Kidney capillary endothelial cell (primary cell): Measurements from ENCODE around the gene DPP10.
"Not testable (repeated sequence)": the region's sequence is repeated elsewhere in the genome, so short reads cannot be mapped to it uniquely, and the experiment has no call there.

Source experiments
- DNase-seq: peaks from one replicate; pipeline ENCODE4 v3.0.0-alpha.2; 2018; ENCODE audit warnings: low spot score

Gene DPP10

DNA sequence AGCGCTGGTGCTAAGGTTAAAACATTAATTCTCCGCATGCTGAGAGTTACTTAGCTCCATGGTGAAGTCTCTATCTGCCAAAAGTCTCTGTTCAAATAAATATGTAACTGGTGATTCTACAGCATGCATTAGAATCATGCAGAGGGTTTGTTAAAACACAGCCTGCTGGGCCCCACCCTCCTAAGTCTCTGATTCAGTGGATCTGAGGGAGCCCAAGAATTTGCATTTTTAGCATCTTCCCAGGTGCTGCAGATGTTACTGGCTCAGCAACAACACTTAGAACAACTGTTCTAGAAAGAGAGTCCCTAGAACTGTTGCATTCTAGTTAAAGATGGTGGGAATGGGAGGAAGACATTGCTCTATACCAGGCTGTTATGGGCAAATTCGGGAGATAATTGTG lies 73.4 kb downstream of the DPP10 start:
- no peak for DNase-seq

DNA sequence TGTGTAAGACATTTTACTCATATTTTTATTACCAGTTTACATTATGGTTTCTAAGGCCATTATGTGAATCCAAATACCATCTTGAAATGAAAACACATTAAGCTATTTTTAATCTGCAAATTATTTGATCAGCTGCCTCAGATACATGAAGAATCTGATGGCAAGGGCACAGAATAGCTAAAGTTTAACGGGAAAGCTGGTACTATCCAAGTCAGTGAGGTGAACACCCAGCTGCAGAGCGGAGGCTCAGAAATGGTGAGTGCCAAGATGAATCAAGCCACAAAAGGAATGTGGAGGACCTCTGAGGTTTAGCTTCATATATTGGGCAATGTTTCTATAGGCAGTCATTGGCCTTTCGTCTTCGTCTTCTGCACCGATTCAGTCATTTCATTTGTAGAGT lies 75.1 kb downstream of the DPP10 start:
- DNase-seq: no peak

DNA sequence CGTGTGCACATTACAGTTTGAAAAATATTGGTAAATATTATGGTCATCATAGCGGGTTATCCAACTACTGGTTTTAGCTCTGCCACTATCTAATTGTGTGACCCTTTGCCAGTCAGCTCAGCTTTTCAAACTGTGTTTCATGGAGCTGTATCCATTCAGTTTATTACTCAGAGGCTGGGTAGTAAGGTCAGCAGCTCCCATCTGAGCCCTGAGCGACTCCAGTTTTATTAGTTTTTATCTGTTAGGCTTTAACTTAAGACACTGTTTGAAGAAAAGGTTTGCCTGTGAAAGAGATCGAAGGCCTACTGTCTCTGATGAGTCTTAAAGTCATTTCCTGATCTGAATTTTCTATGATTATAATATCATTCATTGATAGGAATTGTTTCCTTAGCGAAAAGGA lies 76.3 kb downstream of the DPP10 start:
- no peak for DNase-seq

GRCh38 chr2:114522612-114523011 lies 80.2 kb downstream of the DPP10 start:
- not testable (repeated sequence) for DNase-seq

DNA sequence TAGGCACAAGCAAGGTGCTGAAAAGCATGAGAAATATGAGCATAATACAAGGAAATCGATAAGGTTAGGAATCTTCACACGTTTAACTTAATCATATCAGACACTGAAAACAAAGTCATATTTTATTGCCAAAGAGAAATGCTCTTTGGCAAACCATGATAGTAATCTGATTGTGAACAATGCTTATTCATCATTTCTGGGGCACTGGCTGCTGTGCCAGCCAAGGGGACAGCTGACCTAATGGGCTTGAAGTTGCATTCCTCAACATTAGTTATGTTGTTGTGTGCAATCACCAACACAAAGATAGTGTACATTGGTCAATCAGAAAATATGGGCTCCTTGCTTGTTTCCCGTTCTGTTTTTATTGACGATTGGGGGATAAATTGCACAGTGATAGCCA lies 83.5 kb downstream of the DPP10 start:
- DNase-seq: no peak

DNA sequence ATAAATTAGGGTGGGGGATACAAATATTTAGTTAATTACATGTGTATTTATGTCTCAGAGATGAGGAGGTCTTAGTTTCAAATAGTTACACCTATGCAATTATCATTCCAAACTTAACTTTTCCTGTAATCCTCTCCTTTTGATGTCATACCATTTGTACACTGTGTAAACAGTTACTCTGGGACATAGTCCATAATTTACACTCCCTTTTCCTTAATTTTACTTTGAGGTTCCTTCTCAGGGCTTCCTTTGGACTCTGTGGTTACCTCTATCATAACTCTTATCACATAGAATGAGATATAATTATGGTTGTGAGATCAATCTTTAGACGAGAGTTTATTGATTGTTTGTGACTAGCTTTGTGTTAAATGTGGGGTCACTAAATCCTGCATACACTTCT lies 84.4 kb downstream of the DPP10 start:
- DNase-seq: no peak

DNA sequence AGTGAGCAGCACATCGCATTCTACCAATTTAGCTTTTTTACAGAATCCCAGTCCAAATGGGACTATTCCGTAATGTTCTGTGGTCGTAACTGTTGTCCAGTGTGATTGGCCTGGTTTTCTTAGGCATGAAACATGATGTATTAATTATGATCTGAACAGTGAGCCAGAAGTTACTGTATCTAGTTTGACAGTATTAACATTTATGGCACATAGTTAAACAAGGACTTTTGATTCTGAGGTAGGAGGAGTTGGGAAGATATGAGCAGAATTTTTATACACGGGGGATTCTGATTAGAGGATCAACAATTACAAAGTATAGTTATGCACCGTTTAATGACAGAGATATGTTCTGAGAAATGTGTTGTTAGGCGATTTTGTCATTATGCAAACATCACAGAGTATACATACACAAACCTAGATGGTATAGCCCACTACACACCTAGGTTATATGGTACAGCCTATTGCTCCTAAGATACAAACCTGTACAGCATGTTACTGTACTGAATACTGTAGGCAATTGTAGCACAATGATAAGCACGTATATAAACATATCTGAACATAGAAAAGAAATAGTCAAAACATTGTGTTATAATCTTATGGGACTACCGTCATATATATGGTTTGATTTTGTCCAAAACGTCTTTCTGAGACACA lies 85.0 kb downstream of the DPP10 start:
- DNase-seq: no peak

DNA sequence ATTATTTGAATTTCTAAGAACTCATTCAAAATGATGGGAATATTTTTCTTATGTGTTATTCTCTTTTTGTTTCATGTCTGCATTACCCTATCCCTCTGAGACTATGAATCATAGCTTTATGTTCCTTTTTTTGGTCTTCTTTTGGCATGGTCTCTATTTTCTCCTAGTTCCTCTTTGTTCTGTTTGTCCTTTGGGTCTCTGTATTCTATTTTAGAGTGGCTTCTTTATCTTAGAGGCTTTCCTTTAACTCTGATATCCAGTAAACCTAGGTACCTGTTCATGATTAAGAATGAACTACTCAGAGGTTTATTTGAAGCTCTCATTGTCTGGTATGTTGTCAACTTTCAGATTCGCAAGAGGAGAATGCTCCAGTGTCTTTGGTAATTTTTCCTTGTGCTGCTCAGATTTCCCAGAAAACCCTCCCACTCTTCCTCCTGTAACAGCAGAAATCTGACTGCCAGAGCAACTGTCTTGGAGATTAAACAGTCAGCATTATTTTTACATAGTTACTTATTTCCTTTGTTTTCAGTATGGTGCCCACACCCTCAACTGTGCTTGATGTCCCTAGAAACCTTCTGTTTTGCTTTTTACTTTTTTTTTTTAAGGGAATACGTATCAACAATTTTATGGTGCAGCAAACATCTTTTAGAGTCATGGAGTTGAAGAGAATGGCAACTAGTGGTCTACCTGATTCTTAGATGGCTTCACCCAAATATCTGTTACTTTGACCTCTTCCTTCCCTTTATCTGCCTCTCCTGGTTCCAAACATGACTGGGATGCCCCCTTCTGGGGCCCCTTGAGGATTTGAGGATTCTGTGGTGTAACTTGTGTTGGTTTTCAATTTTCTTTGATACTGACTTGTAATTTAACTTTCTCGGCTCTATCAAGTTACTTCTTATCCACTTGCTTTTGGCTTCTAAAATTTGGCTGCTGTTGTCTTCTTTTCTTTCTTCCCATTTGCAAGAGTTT lies 92.0 kb downstream of the DPP10 start:
- DNase-seq: no peak

- no peak for DNase-seq
These were observed 95.3 kb downstream of the DPP10 start for GRCh38 chr2:114537777-114538176.

DNA sequence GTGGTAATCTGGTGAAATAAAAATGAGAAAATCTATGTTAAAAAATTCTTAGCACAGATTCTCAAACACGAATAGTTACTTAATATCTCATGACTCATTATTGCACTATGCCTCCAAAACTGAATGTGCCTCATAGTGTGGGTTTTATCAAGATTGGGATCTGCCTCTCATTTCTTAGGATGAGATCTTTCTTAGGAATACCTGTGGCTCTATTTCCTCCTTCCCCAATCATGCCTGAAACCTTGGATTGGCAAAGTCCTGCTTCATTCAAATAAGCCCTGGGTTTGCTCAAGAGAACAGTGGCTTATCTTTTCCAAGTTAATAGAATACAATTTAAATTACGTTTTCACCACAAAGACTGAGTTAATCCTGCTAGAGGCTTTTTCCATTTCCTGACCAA lies 100.3 kb downstream of the DPP10 start:
- no peak for DNase-seq

- DNase-seq: no peak
These were observed 100.9 kb downstream of the DPP10 start for GRCh38 chr2:114543236-114543766.

DNA sequence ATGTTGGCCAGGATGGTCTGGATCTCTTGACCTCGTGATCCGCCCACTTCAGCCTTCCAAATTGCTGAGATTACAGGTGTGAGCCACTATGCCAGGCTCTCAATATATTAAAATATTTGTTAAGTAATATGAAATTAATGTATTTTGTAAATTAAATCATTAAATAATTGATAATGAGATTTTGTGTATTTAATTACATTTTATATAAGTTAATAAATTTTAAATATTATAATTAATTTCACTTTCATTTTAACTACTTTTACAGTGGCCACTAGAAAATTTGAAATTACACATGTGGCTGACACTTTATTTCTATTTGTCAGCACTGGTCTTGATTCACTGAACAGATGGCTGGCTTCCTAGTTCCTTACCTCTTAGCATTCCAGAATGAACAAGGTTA lies 102.6 kb downstream of the DPP10 start:
- DNase-seq: no peak

DNA sequence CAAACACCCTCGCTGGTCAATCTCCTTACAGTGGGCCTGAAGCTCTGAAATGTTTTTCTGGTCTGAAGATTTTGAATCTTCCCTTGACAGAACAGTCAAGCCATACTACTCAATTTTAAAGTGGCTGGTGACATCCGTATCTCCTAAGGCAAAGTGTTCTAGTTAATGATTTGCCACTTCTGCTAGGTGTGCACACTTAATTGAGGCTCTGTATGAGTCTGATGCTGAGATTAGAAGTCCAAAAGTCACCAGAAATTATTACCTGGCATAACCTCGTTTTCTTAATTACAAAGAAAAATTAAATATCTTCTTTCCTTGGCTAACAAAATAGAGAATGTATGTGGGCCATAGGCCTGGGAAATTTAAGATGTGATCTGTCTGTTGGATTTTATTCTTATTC lies 104.1 kb downstream of the DPP10 start:
- no peak for DNase-seq

- no peak for DNase-seq
These were observed 105.7 kb downstream of the DPP10 start for GRCh38 chr2:114548151-114548550.

- no peak for DNase-seq
These were observed 107.9 kb downstream of the DPP10 start for GRCh38 chr2:114550364-114550763.

GRCh38 chr2:114550895-114551793 lies 108.7 kb downstream of the DPP10 start:
- DNase-seq: peak; percentile 27

DNA sequence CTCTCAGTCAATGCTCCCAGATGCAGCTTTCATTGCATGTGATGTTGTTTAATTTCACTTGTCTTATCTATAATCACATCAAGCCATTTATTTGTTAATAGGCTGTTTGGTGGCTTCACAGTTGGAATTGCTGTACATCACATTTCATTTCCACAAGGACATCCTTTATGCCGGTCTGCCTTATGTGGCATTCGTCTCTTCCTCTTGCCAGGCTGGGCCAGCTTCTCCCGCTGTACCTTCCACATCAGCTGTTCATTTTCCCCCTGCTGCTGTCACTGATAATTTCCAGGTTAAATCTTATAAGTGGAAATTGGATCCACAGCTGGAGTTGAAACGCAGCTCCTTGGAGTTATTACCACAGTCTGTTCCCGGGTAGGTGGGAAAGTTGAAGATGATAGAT lies 110.6 kb downstream of the DPP10 start:
- DNase-seq: no peak

- no peak for DNase-seq
These were observed 126.7 kb downstream of the DPP10 start for GRCh38 chr2:114569166-114569565.

- no peak for DNase-seq
These were observed 135.2 kb downstream of the DPP10 start for GRCh38 chr2:114577657-114578056.

- no peak for DNase-seq
These were observed 137.1 kb downstream of the DPP10 start for GRCh38 chr2:114579542-114579941.

- DNase-seq: no peak
These were observed 138.2 kb downstream of the DPP10 start for GRCh38 chr2:114580691-114581090.

- no peak for DNase-seq
These were observed 155.9 kb downstream of the DPP10 start for GRCh38 chr2:114598329-114598728.
